Stimulated activated CD4-positive, alpha-beta T cell treated with anti-CD3 and anti-CD28 coated beads, Interleukin-1b, Interleukin-23, amount 100 ng/mL, for 1 hour (primary cell): ENCODE data around the gene SLITRK5.

Experiments
- DNase-seq, 2 donors: peaks; one replicate each; pipeline ENCODE4 v3.0.0-alpha.2; 2020; ENCODE audit warnings: low read depth in 2 of 2

SLITRK5 gene, protein sequence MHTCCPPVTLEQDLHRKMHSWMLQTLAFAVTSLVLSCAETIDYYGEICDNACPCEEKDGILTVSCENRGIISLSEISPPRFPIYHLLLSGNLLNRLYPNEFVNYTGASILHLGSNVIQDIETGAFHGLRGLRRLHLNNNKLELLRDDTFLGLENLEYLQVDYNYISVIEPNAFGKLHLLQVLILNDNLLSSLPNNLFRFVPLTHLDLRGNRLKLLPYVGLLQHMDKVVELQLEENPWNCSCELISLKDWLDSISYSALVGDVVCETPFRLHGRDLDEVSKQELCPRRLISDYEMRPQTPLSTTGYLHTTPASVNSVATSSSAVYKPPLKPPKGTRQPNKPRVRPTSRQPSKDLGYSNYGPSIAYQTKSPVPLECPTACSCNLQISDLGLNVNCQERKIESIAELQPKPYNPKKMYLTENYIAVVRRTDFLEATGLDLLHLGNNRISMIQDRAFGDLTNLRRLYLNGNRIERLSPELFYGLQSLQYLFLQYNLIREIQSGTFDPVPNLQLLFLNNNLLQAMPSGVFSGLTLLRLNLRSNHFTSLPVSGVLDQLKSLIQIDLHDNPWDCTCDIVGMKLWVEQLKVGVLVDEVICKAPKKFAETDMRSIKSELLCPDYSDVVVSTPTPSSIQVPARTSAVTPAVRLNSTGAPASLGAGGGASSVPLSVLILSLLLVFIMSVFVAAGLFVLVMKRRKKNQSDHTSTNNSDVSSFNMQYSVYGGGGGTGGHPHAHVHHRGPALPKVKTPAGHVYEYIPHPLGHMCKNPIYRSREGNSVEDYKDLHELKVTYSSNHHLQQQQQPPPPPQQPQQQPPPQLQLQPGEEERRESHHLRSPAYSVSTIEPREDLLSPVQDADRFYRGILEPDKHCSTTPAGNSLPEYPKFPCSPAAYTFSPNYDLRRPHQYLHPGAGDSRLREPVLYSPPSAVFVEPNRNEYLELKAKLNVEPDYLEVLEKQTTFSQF

GRCh38 chr13:87671031-87671752 is at the start of gene SLITRK5:
Gene SLITRK5, plus strand, starts transcription at chr13:87671371. Its CDS starts 4,018 bp downstream, at chr13:87675389.
- peak in 1 of 2 donors; percentile 43 for DNase-seq

- DNase-seq, result no peak
Measured at GRCh38 chr13:87622971-87623370, 48.2 kb upstream of the SLITRK5 start.

DNA sequence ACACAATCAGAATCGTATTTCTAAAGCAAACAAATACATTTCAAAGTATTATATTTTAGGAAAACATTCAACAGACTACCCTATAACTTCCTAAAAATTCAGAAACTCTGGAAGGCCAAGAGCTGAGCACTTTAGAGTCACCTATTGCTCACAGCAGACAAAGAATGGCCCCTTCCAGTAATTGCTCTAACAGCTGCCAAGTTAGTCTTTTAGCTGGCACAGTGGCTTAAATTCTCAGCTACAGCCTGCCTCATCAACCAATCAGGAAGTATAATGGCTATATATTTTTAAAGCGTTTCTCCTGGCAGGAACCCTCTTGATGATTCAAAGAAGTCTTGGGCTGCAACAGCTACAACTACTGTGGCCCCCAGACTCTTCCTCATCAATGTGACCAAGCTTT is 14.9 kb upstream of the SLITRK5 start:
- DNase-seq, result no peak

- no peak for DNase-seq
Measured at GRCh38 chr13:87661471-87661870, 9.7 kb upstream of the SLITRK5 start.

GRCh38 chr13:87666831-87667230 is 4.3 kb upstream of the SLITRK5 start:
- DNase-seq, result no peak

GRCh38 chr13:87667686-87668085 is 3.5 kb upstream of the SLITRK5 start:
- DNase-seq, result no peak

DNA sequence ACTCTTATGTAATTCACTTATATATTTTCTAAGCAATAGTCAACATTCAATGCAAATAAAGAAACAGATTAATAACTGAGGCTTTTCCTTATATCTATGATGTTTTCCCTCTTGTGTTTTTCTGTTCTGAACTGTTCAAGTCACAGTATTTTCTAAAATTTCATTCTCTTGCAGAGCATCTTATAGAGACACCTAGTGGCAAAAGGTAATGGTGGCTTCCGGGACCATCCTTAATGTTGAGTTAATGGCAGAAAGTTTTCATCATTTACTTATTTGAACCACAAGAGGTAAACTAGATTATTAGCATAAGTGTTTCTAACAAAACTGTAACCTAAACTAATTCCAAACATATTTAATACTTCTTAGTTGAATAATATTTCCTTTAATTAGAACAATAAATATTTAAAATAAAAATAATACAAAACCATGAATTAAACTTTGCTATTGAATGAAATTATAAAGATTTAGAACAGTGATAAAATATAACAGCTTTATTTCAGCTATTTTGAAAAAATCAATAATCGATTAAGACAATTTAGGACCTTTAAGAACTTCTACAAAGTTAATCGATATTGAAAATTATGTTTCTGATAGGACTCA is 1.7 kb upstream of the SLITRK5 start:
- DNase-seq, result no peak

GRCh38 chr13:87671753-87672605 is 808 bp downstream of the SLITRK5 start:
- DNase-seq, result no peak

GRCh38 chr13:87674247-87674738 is 3.1 kb downstream of the SLITRK5 start:
- DNase-seq, result no peak

GRCh38 chr13:87675851-87676250 is 4.7 kb downstream of the SLITRK5 start:
- DNase-seq, result no peak

GRCh38 chr13:87676254-87677042 is 5.3 kb downstream of the SLITRK5 start:
- no peak for DNase-seq

- no peak for DNase-seq
Measured at GRCh38 chr13:87677043-87677495, 5.9 kb downstream of the SLITRK5 start.

DNA sequence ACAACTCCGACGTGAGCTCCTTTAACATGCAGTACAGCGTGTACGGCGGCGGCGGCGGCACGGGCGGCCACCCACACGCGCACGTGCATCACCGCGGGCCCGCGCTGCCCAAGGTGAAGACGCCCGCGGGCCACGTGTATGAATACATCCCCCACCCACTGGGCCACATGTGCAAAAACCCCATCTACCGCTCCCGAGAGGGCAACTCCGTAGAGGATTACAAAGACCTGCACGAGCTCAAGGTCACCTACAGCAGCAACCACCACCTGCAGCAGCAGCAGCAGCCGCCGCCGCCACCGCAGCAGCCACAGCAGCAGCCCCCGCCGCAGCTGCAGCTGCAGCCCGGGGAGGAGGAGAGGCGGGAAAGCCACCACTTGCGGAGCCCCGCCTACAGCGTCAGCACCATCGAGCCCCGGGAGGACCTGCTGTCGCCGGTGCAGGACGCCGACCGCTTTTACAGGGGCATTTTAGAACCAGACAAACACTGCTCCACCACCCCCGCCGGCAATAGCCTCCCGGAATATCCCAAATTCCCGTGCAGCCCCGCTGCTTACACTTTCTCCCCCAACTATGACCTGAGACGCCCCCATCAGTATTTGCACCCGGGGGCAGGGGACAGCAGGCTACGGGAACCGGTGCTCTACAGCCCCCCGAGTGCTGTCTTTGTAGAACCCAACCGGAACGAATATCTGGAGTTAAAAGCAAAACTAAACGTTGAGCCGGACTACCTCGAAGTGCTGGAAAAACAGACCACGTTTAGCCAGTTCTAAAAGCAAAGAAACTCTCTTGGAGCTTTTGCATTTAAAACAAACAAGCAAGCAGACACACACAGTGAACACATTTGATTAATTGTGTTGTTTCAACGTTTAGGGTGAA is 6.6 kb downstream of the SLITRK5 start:
- DNase-seq, result no peak

DNA sequence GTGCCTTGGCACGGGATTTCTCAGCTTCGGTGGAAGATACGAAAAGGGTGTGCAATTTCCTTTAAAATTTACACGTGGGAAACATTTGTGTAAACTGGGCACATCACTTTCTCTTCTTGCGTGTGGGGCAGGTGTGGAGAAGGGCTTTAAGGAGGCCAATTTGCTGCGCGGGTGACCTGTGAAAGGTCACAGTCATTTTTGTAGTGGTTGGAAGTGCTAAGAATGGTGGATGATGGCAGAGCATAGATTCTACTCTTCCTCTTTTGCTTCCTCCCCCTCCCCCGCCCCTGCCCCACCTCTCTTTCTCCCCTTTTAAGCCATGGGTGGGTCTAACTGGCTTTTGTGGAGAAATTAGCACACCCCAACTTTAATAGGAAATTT is 7.2 kb downstream of the SLITRK5 start:
- no peak for DNase-seq

- no peak for DNase-seq
Measured at GRCh38 chr13:87680298-87680697, 9.1 kb downstream of the SLITRK5 start.

DNA sequence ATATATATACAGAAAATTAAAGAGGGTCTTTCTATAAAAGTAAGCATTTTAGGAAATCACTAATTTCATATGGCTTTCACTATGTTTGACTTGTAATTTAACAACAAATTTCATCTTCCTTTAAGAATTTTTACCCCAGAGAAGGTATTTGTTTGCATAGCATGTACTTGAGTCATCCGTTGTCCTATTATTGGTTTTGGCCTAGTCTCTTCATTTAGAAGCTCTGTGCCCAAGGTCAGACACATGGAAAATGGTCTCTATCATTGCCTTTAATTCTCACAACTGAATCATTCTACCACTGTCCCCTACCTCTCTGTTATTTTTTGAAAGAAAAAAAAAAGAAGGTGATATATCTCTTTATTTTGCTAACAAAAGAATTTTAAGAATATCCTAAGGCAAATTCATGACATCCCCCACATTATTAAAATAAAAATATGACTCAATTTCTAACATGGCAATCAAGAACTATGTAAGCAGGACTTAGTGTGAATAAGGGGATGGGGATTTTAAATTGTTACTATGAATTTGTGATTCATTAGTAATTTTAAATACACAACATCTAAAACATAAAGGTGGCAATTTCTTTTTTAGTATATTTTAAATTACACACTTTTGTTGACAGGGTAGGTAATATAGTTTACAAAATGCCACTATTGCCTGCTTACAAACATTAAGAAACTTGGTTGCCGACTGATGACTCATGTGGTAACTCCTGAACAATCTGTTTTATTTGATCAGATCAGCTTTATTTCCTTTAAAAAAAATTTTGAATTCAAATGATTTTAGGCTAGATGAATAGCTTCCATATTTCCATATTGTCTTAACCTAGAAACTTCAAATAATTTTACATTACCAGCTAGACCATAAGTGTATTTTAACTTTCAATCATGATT is 13.9 kb downstream of the SLITRK5 start:
- DNase-seq, result no peak

- DNase-seq, result no peak
Measured at GRCh38 chr13:87696458-87696857, 25.3 kb downstream of the SLITRK5 start.

- DNase-seq, result no peak
Measured at GRCh38 chr13:87698268-87698667, 27.1 kb downstream of the SLITRK5 start.
